ENCODE results near the gene DPYSL5.

The DPYSL5 gene

GRCh38 chr2:26850505-26850904 lies 2.6 kb downstream of the DPYSL5 start:
- TF ChIP-seq CTCF (conservative IDR thresholded peaks at IDR 0.05; ENCODE audit: low read depth, low read length), result no peak
- H3K4me3 ChIP-seq (ENCODE audit: low read length), result no peak overlapping the region
- DNase-seq (ENCODE audit: low read depth), result no peak

- no peak for TF ChIP-seq CTCF (conservative IDR thresholded peaks at IDR 0.05; ENCODE audit: low read depth, low read length)
- H3K4me3 ChIP-seq (ENCODE audit: low read length), result no peak overlapping the region
- DNase-seq (ENCODE audit: low read depth), result no peak
Measured at GRCh38 chr2:26852405-26853306, 4.7 kb downstream of the DPYSL5 start.

- no peak overlapping the region for H3K4me3 ChIP-seq (ENCODE audit: low read length)
- no peak for DNase-seq (ENCODE audit: low read depth)
- no peak for TF ChIP-seq CTCF (conservative IDR thresholded peaks at IDR 0.05; ENCODE audit: low read depth, low read length)
Measured at GRCh38 chr2:26853751-26854150, 5.8 kb downstream of the DPYSL5 start.

- no peak for TF ChIP-seq CTCF (conservative IDR thresholded peaks at IDR 0.05; ENCODE audit: low read depth, low read length)
- DNase-seq (ENCODE audit: low read depth), result no peak
- no peak overlapping the region for H3K4me3 ChIP-seq (ENCODE audit: low read length)
Measured at GRCh38 chr2:26854283-26854827, 6.4 kb downstream of the DPYSL5 start.

- no peak for TF ChIP-seq CTCF (conservative IDR thresholded peaks at IDR 0.05; ENCODE audit: low read depth, low read length)
- no peak for DNase-seq (ENCODE audit: low read depth)
- no peak overlapping the region for H3K4me3 ChIP-seq (ENCODE audit: low read length)
Measured at GRCh38 chr2:26855466-26855865, 7.5 kb downstream of the DPYSL5 start.

- TF ChIP-seq CTCF (conservative IDR thresholded peaks at IDR 0.05; ENCODE audit: low read depth, low read length), result no peak
- DNase-seq (ENCODE audit: low read depth), result no peak
- no peak overlapping the region for H3K4me3 ChIP-seq (ENCODE audit: low read length)
Measured at GRCh38 chr2:26859622-26860021, 11.7 kb downstream of the DPYSL5 start.

Data from retinal pigment epithelial cell (primary cell).